GM10248 (cell line): ENCODE measurements around the gene MLKL.
"Not testable (repeated sequence)": the region's sequence is repeated elsewhere in the genome, so short reads cannot be mapped to it uniquely, and the experiment has no call there.

Experiments
- CTCF ChIA-PET: fragments of 300-600 bp; sonication (Branson Sonifier 250); formaldehyde crosslinking; extraction: SDS; loops from one replicate; lab custom pipeline; 2021; ENCODE audit warnings: antibody characterized with exemption; lab: Yijun Ruan, JAX
- POLR2A ChIA-PET: fragments of 350-650 bp; sonication (Branson Sonifier 250); formaldehyde crosslinking; extraction: SDS; loops from one replicate; lab custom pipeline; 2020; ENCODE audit warnings: antibody characterized with exemption; lab: Yijun Ruan, JAX
- DNase-seq: peaks from one replicate; pipeline ENCODE4 v3.0.0; 2012; ENCODE audit errors: extremely low spot score
- TF ChIP-seq, protein P1 (sequence below): IDR thresholded peaks from 2 replicates; pipeline ENCODE4 v1.5.1; 2012; ENCODE audit warnings: mild to moderate bottlenecking, low read depth; ENCODE audit errors: extremely low read depth, missing control alignments, control extremely low read depth

Gene MLKL

DNA sequence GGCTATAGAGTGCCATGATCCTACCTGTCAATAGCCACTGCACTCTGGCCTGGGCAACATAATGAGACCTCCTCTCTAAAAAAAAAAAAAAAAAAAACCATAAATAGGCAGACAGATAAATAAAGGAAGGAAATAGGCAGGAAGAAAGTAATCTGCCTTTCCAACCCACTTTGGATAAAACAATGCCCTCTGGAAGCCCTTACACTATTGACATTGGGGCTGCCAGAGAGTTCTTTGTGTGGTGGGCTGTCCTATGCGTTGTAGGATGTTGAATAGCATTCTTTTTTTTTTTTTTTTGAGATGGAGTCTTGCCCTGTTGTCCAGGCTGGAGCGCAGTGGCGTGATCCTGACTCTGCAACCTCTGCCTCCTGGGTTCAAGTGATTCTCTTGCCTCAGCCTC lies 26.8 kb downstream of the MLKL start:
- TF ChIP-seq, protein P1, sequence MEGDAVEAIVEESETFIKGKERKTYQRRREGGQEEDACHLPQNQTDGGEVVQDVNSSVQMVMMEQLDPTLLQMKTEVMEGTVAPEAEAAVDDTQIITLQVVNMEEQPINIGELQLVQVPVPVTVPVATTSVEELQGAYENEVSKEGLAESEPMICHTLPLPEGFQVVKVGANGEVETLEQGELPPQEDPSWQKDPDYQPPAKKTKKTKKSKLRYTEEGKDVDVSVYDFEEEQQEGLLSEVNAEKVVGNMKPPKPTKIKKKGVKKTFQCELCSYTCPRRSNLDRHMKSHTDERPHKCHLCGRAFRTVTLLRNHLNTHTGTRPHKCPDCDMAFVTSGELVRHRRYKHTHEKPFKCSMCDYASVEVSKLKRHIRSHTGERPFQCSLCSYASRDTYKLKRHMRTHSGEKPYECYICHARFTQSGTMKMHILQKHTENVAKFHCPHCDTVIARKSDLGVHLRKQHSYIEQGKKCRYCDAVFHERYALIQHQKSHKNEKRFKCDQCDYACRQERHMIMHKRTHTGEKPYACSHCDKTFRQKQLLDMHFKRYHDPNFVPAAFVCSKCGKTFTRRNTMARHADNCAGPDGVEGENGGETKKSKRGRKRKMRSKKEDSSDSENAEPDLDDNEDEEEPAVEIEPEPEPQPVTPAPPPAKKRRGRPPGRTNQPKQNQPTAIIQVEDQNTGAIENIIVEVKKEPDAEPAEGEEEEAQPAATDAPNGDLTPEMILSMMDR, result no peak
- CTCF ChIA-PET, result interaction anchor here (0.6 to 1.5 kb wide), 2 partner anchors 12 to 247 kb away, joined by 3 to 4 read pairs; no protein-coding TSS in a partner anchor
- DNase-seq, result no peak
- POLR2A ChIA-PET, result no interaction called here

- POLR2A ChIA-PET, DNase-seq: not testable (repeated sequence)
- CTCF ChIA-PET, result interaction anchor here (2.1 kb wide), 1 partner anchor 194 kb away, joined by 5 read pairs; no protein-coding TSS in a partner anchor
These were observed 31.8 kb downstream of the MLKL start for GRCh38 chr16:74668877-74669276.

DNA sequence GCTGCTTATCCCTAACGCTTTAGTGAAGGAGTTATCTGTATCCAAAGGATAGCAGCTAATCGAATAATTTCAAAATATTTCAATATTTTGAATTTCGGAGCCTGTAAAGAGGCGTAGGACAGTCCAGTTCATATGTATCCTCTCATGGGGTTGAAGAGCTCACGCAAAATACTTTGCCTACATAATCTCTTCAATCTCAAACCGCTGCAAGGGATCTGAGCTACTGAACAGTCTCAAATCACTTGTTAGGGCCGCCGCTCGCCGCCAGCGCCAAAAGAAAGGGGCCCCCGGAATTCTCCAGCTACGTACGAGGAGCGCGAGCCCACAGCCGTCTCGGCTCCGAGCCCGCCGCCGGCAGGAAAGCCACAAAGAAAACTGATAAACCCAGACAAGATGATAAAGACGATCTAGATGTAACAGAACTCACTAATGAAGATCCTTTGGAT lies 33.4 kb downstream of the MLKL start:
- ChIA-PET POLR2A (interaction anchor here (0.6 to 1.5 kb wide), 5 partner anchors 12 to 207 kb away, joined by 3 to 12 read pairs (median 4); partner anchors contain the start of gene GLG1), CTCF (interaction anchor here (0.9 to 2.1 kb wide), 5 partner anchors 11 to 195 kb away, joined by 4 to 9 read pairs (median 4); no protein-coding TSS in a partner anchor)
- DNase-seq, result peak; percentile 31
- TF ChIP-seq, protein P1, result no peak

DNA sequence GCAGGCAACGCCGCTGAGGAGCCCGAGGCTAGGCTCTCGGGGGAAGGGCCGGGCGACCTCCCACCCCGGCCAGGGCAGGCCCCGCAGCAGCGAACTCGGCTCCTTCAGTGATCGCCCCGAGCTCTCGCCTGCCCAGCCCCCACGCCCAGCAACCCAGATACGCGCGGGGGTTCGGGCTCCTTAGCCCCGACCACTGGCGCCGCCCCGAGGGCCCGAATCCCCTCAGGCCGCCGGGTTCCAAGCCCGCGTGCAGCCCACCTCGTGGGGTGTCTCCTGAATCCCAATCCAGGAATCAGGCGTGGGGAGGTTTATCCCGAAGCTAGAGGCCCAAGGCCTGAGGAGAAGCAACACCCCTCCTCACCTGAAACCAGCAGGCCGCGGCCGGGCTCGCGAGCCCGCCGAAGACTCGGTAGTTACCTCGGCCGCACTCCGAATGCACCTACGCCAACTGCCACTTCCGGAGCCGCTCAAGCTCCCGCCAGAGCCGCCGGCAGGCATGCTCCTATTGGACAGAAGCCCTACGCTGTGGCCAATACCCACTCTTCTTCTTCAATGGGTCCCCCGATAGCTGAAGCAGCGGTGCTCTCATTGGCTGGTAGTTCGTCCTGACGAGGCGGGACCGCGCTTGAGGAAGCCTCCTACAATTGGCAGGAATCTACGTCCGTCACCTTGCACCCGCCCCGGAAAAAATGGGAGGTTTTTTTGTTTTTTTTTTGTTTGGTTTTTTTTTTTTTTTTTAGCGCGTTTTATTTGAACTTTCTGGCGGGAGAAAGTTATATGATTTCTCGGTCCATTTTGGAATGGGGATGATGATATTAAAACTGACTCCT lies 34.0 kb downstream of the MLKL start, which contains the start of gene RFWD3:
RFWD3 (minus strand) TSS at position 453 of the 830 bp plus-strand sequence. CDS start 5,428 bp downstream, outside the sequence.
- CTCF ChIA-PET, result interaction anchor here (0.9 to 1.9 kb wide), 4 partner anchors 10 to 28 kb away, joined by 4 to 9 read pairs (median 4); no protein-coding TSS in a partner anchor
- peak; percentile 100 for DNase-seq
- TF ChIP-seq, protein P1, result no peak
- POLR2A ChIA-PET, result interaction anchor here (0.6 to 1.5 kb wide), 5 partner anchors 11 to 206 kb away, joined by 3 to 12 read pairs (median 4); partner anchors contain the start of gene GLG1

DNA sequence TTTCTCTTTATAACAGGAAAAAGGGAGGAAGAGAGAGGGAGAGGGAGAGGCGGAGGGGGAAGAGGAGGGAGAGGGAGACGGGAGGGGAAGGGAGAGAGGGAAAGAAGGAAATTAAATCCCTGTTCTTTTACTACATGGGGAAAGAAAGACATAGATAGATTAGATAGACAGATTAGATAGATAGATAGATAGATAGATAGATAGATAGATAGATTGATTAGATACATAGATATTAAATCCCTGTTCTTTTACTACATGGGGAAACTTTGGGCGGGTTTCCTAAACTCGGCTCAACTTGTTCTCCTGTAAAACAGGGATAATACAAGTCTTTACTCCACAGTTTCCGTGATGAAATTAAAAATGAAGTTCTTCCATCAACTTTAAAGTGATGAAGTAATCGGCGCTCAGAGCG lies 34.6 kb downstream of the MLKL start:
- ChIA-PET POLR2A (interaction anchor here (0.7 to 1.0 kb wide), 2 partner anchors 11 to 27 kb away, joined by 4 to 8 read pairs; no protein-coding TSS in a partner anchor), CTCF (interaction anchor here (1.5 kb wide), 1 partner anchor 16 kb away, joined by 4 read pairs; no protein-coding TSS in a partner anchor)
- DNase-seq, result no peak
- TF ChIP-seq, protein P1, result no peak

GRCh38 chr16:74661064-74661463 lies 39.6 kb downstream of the MLKL start:
- POLR2A ChIA-PET, result no interaction called here
- CTCF ChIA-PET, result no interaction called here
- DNase-seq, result no peak
- TF ChIP-seq, protein P1, result no peak

- CTCF ChIA-PET, result interaction anchor here (1.2 kb wide), 1 partner anchor 27 kb away, joined by 3 read pairs; no protein-coding TSS in a partner anchor
- POLR2A ChIA-PET, result no interaction called here
- TF ChIP-seq, protein P1, result no peak
- no peak for DNase-seq
These were observed 40.3 kb downstream of the MLKL start for GRCh38 chr16:74660383-74660782.
